Activated CD4-positive, alpha-beta T cell treated with anti-CD3 and anti-CD28 coated beads for 4 hours (primary cell): Measurements from ENCODE around the gene CD164L2.
"Not testable (repeated sequence)": the region's sequence is repeated elsewhere in the genome, so short reads cannot be mapped to it uniquely, and the experiment has no call there.

Source experiments
- DNase-seq, 2 donors: peaks; one replicate each; pipeline ENCODE4 v3.0.0-alpha.2; 2020

The CD164L2 gene

GRCh38 chr1:27383039-27383605, at the start of gene CD164L2:
Gene CD164L2, minus strand, starts transcription at chr1:27383333. Its CDS starts 94 bp downstream, at chr1:27383239.
- DNase-seq: peak; percentile 40 to 54

- not testable (repeated sequence) for DNase-seq
Measured at GRCh38 chr1:27432725-27433124, 49.6 kb upstream of the CD164L2 start.

- DNase-seq: no peak
Measured at GRCh38 chr1:27431601-27431940, 48.4 kb upstream of the CD164L2 start.

- peak; percentile 9 for DNase-seq
Measured at GRCh38 chr1:27430903-27431600, 47.9 kb upstream of the CD164L2 start.

- DNase-seq: no peak
Measured at GRCh38 chr1:27429029-27429425, 45.9 kb upstream of the CD164L2 start.

- DNase-seq: peak; percentile 20 to 36
Measured at GRCh38 chr1:27428316-27429028, 45.3 kb upstream of the CD164L2 start.

GRCh38 chr1:27427816-27428315, 44.7 kb upstream of the CD164L2 start:
- DNase-seq: no peak

- DNase-seq: no peak
Measured at GRCh38 chr1:27427329-27427728, 44.2 kb upstream of the CD164L2 start.

- DNase-seq: no peak
Measured at GRCh38 chr1:27423709-27424108, 40.6 kb upstream of the CD164L2 start.

- DNase-seq: peak; percentile 29 to 36
Measured at GRCh38 chr1:27418326-27419185, 35.4 kb upstream of the CD164L2 start.

- DNase-seq: no peak
Measured at GRCh38 chr1:27417713-27418112, 34.6 kb upstream of the CD164L2 start.

GRCh38 chr1:27416387-27417111, 33.4 kb upstream of the CD164L2 start:
- peak; percentile 43 to 56 for DNase-seq

GRCh38 chr1:27414091-27414490, 31.0 kb upstream of the CD164L2 start:
- no peak for DNase-seq

GRCh38 chr1:27413004-27413403, 29.9 kb upstream of the CD164L2 start:
- no peak for DNase-seq

GRCh38 chr1:27412502-27412901, 29.4 kb upstream of the CD164L2 start:
- DNase-seq: no peak

GRCh38 chr1:27410709-27411108, 27.6 kb upstream of the CD164L2 start:
- no peak for DNase-seq

- DNase-seq: no peak
Measured at GRCh38 chr1:27409669-27410068, 26.5 kb upstream of the CD164L2 start.

GRCh38 chr1:27408151-27408550, 25.0 kb upstream of the CD164L2 start:
- DNase-seq: no peak

GRCh38 chr1:27406791-27407190, 23.7 kb upstream of the CD164L2 start:
- not testable (repeated sequence) for DNase-seq

GRCh38 chr1:27406362-27406680, 23.2 kb upstream of the CD164L2 start:
- DNase-seq: no peak

GRCh38 chr1:27405598-27406361, 22.6 kb upstream of the CD164L2 start:
- DNase-seq: not testable (repeated sequence)

GRCh38 chr1:27405074-27405473, 21.9 kb upstream of the CD164L2 start:
- DNase-seq: no peak
